PC-3 (cell line): ENCODE measurements around the gene PDRG1. TPM values are rescaled to one million over a fixed set of nuclear protein-coding genes. Genes with fewer than 3 reads are reported as not detected.
A peak's percentile ranks its signal among the peaks of the same experiment; 100 is the strongest.

Experiments used
- ATAC-seq: fragments of 200-7000 bp; cut with Tn5 transposase; 2 replicates; pipeline ENCODE4 v1.9.1; 2020; ENCODE audit warnings: mild to moderate bottlenecking, moderate library complexity
- BruUV-seq: library from RNA; stranded (reverse); fragments of 400-500 nt; replicated peaks from 2 replicates; lab custom pipeline; 2021; lab: Mats Ljungman, UMichigan
- CTCF ChIA-PET: fragments of 300-600 bp; sonication (Branson Sonifier 250); formaldehyde crosslinking; loops from one replicate; lab custom pipeline; 2022; ENCODE audit warnings: antibody characterized with exemption; lab: Charles Lee
- POLR2A ChIA-PET: fragments of 300-600 bp; sonication (Branson Sonifier 250); formaldehyde crosslinking; loops from one replicate; lab custom pipeline; 2022; ENCODE audit warnings: antibody characterized with exemption; ENCODE audit not compliant: unreplicated experiment; lab: Charles Lee
- DNase-seq: peaks from one replicate; pipeline ENCODE4 v3.0.0-alpha.2; 2015
- H2AFZ ChIP-seq: fragments of 300-600 bp; sonication (generic); 2 replicates; pipeline ENCODE4 v1.6.0; 2016; ENCODE audit warnings: antibody characterized with exemption, low read length
- H3F3A ChIP-seq: fragments of 300-600 bp; sonication (generic); one replicate; pipeline ENCODE4 v1.6.0; 2017; ENCODE audit warnings: antibody characterized with exemption, low read length, control low read depth, mild to moderate bottlenecking; ENCODE audit not compliant: unreplicated experiment
- H3K27ac ChIP-seq: fragments of 300-600 bp; sonication (generic); 2 replicates; pipeline ENCODE4 v1.5.1; 2016; ENCODE audit warnings: mild to moderate bottlenecking, low read length
- H3K27me3 ChIP-seq: fragments of 300-600 bp; sonication (generic); 2 replicates; pipeline ENCODE4 v1.6.1; 2016; ENCODE audit warnings: low read length, mixed read lengths
- H3K36me3 ChIP-seq: fragments of 300-600 bp; sonication (generic); 2 replicates; pipeline ENCODE4 v1.6.1; 2016; ENCODE audit warnings: low read depth, mixed run types, low read length, mixed read lengths
- H3K4me1 ChIP-seq: fragments of 300-600 bp; sonication (generic); 2 replicates; pipeline ENCODE4 v1.5.1; 2016; ENCODE audit warnings: low read length; ENCODE audit not compliant: insufficient read depth
- H3K4me2 ChIP-seq: fragments of 300-600 bp; sonication (generic); 2 replicates; pipeline ENCODE4 v1.6.0; 2016; ENCODE audit warnings: low read length
- H3K4me3 ChIP-seq: fragments of 300-600 bp; sonication (generic); 2 replicates; pipeline ENCODE4 v1.5.1; 2016; ENCODE audit warnings: mild to moderate bottlenecking, low read length, mixed read lengths
- H3K79me2 ChIP-seq: fragments of 300-600 bp; sonication (generic); 2 replicates; pipeline ENCODE4 v1.6.1; 2017; ENCODE audit warnings: low read length, mixed read lengths
- H3K9ac ChIP-seq: fragments of 300-600 bp; sonication (generic); 2 replicates; pipeline ENCODE4 v1.6.0; 2016; ENCODE audit warnings: mild to moderate bottlenecking, low read length
- H3K9me2 ChIP-seq: fragments of 300-600 bp; sonication (generic); replicated peaks from 2 replicates; pipeline ENCODE4 v1.6.1; 2016; ENCODE audit warnings: mixed run types, low read length, mixed read lengths
- H3K9me3 ChIP-seq: fragments of 300-600 bp; sonication (generic); 2 replicates; pipeline ENCODE4 v1.6.1; 2016; ENCODE audit warnings: low read length, mixed read lengths
- H4K20me1 ChIP-seq: fragments of 300-600 bp; sonication (generic); 2 replicates; pipeline ENCODE4 v1.6.1; 2016; ENCODE audit warnings: low read length, mixed read lengths
- CTCF ChIP-seq: fragments of 300-600 bp; sonication (generic); conservative IDR thresholded peaks from 2 replicates; pipeline ENCODE4 v1.5.1; 2017; ENCODE audit warnings: antibody characterized with exemption, low read depth, mild to moderate bottlenecking, low read length
- EZH2 ChIP-seq: fragments of 300-600 bp; sonication (generic); IDR thresholded peaks from one replicate; pipeline ENCODE4 v1.6.1; 2017; ENCODE audit warnings: antibody characterized with exemption, mild to moderate bottlenecking, low read length; ENCODE audit not compliant: unreplicated experiment
- EZH2phosphoT487 ChIP-seq: fragments of 300-600 bp; sonication (generic); IDR thresholded peaks from 2 replicates; pipeline ENCODE4 v1.6.1; 2018; ENCODE audit warnings: mild to moderate bottlenecking, antibody characterized with exemption, low read length, borderline replicate concordance
- intact Hi-C: fragments of 100-400 bp; cut with micrococcal nuclease; formaldehyde crosslinking; loops from 2 replicates; pipeline ENCODE4 v1.9.0; 2023
- total RNA-seq: library from RNA; depleted of rRNA; stranded (reverse); fragments of >200 nt; gene quantifications from 2 replicates; pipeline ENCODE4 v1.2.3, GENCODE V29; 2014

Gene PDRG1
- total RNA-seq, 1 experiment from 2014 or later = 12.3 TPM

- Histone ChIP-seq H3K4me1 (no peaks in the 10 kb centered on the region), H3K4me3 (no peak overlapping the region), H4K20me1 (no peaks in the 10 kb centered on the region), H3K9ac (no peak overlapping the region), H3K27me3 (no peaks in the 10 kb centered on the region), H3K36me3 (no peaks in the 10 kb centered on the region), H3K4me2 (no peak overlapping the region), H3K9me2 (no peaks in the 10 kb centered on the region), H3F3A (no peaks in the 10 kb centered on the region), H3K79me2 (no peaks in the 10 kb centered on the region), H3K27ac (no peak overlapping the region), H3K9me3 (no peaks in the 10 kb centered on the region), H2AFZ (no peak overlapping the region)
- CTCF ChIA-PET = no interaction called here
- TF ChIP-seq EZH2 (no peak), CTCF (no peak)
- ATAC-seq = no peak
- BruUV-seq = no TSS peak
- POLR2A ChIA-PET = no interaction called here
- DNase-seq = no peak
- intact Hi-C loops = no loop called here
These were observed 14.0 kb downstream of the PDRG1 start for GRCh38 chr20:31937820-31938219.

GRCh38 chr20:31936420-31936819, 15.4 kb downstream of the PDRG1 start:
- Histone ChIP-seq H3K36me3 (no peaks in the 10 kb centered on the region), H3K9ac (no peak overlapping the region), H3K9me3 (no peaks in the 10 kb centered on the region), H3F3A (no peaks in the 10 kb centered on the region), H3K4me3 (no peak overlapping the region), H3K27ac (no peak overlapping the region), H2AFZ (no peak overlapping the region), H3K27me3 (no peaks in the 10 kb centered on the region), H3K4me1 (no peaks in the 10 kb centered on the region), H3K79me2 (no peaks in the 10 kb centered on the region), H3K4me2 (no peak overlapping the region), H3K9me2 (no peaks in the 10 kb centered on the region), H4K20me1 (no peaks in the 10 kb centered on the region)
- POLR2A ChIA-PET = no interaction called here
- no TSS peak for BruUV-seq
- TF ChIP-seq CTCF (no peak), EZH2 (no peak), EZH2phosphoT487 (no peak)
- no peak for DNase-seq
- no peak for ATAC-seq
- CTCF ChIA-PET = no interaction called here
- intact Hi-C loops = no loop called here

- no peak for ATAC-seq
- no peaks in the 10 kb centered on the region for H4K20me1 ChIP-seq
These were observed 16.7 kb downstream of the PDRG1 start for GRCh38 chr20:31934968-31935764.

More at GRCh38 chr20:31934968-31935764, 16.7 kb downstream of the PDRG1 start:
- H3K27ac ChIP-seq = no peak overlapping the region
- no peaks in the 10 kb centered on the region for H3K36me3 ChIP-seq
- intact Hi-C loops = no loop called here
- H2AFZ ChIP-seq = no peak overlapping the region
- no peak overlapping the region for H3K4me3 ChIP-seq
- H3K79me2 ChIP-seq = no peaks in the 10 kb centered on the region
- no peaks in the 10 kb centered on the region for H3K27me3 ChIP-seq
- no peaks in the 10 kb centered on the region for H3K4me1 ChIP-seq
- H3K9me2 ChIP-seq = no peaks in the 10 kb centered on the region
- H3K9me3 ChIP-seq = no peaks in the 10 kb centered on the region
- ChIA-PET CTCF (no interaction called here), POLR2A (no interaction called here)
- BruUV-seq = no TSS peak
- H3K9ac ChIP-seq = no peak overlapping the region
- TF ChIP-seq CTCF = peak; percentile 20; the same call in 1 of the 2 replicates
- no peak for TF ChIP-seq EZH2phosphoT487
- no peak overlapping the region for H3K4me2 ChIP-seq
- no peaks in the 10 kb centered on the region for H3F3A ChIP-seq
- DNase-seq = no peak
